ENCODE results near the gene AKAP5. TPM values are rescaled to one million over a fixed set of nuclear protein-coding genes. Genes with fewer than 3 reads are reported as not detected.

Gene AKAP5
- total and polyA plus RNA-seq, 2 of the 13 experiments (the other 11 are each of a cell fraction or from before 2014, with no cell fraction given): 0.18 to 1.5 TPM

GRCh38 chr14:64491637-64492036 is 26.3 kb downstream of the AKAP5 start (continued):
- TF ChIP-seq ZNF788 (CRISPR knock-in tag; IDR thresholded peaks at IDR 0.05; ENCODE audit: borderline replicate concordance) (no peak), ZNF747 (CRISPR knock-in tag; IDR thresholded peaks at IDR 0.05; ENCODE audit: borderline replicate concordance) (no peak), JDP2 (CRISPR knock-in tag; IDR thresholded peaks at IDR 0.05; ENCODE audit: borderline replicate concordance) (no peak), SIX1 (CRISPR knock-in tag; IDR thresholded peaks at IDR 0.05; ENCODE audit: borderline replicate concordance) (no peak), KLF11 (CRISPR knock-in tag; IDR thresholded peaks at IDR 0.05) (no peak), ZNF160 (CRISPR knock-in tag; IDR thresholded peaks at IDR 0.05) (no peak)
- TF ChIP-seq, protein P1, sequence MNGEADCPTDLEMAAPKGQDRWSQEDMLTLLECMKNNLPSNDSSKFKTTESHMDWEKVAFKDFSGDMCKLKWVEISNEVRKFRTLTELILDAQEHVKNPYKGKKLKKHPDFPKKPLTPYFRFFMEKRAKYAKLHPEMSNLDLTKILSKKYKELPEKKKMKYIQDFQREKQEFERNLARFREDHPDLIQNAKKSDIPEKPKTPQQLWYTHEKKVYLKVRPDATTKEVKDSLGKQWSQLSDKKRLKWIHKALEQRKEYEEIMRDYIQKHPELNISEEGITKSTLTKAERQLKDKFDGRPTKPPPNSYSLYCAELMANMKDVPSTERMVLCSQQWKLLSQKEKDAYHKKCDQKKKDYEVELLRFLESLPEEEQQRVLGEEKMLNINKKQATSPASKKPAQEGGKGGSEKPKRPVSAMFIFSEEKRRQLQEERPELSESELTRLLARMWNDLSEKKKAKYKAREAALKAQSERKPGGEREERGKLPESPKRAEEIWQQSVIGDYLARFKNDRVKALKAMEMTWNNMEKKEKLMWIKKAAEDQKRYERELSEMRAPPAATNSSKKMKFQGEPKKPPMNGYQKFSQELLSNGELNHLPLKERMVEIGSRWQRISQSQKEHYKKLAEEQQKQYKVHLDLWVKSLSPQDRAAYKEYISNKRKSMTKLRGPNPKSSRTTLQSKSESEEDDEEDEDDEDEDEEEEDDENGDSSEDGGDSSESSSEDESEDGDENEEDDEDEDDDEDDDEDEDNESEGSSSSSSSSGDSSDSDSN (CRISPR knock-in tag; IDR thresholded peaks at IDR 0.05): no peak

DNA sequence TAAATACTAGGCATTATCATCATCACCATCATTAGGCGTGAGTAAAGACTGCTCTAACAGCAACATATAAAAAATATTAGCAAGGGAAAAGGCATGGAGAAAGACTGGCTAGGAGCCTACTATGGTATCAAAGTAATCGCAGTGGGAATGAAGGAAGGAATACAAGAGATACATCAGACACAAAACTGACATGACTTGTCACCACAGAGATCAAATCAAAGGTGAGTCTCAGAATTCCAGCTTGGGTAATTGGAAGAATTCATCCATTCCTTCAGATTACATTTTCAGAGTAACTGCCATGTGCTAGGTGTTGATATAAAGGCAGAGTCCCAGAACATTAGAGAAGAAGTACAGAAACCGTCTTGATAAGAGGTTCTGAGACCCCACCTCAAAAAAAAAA is 28.2 kb downstream of the AKAP5 start:
- Histone ChIP-seq H3K27me3 (ENCODE audit: control insufficient read depth in 1 of 2, insufficient read depth in 2 of 2, low read length in 2 of 2) (no peaks in the 10 kb centered on the region), H4K20me1 (ENCODE audit: insufficient read depth, low read length) (no peaks in the 10 kb centered on the region), H3K27ac (ENCODE audit: extremely low read length, insufficient read depth, low read length) (no peak overlapping the region), H3K4me2 (ENCODE audit: low read depth, low read length) (no peak overlapping the region), H3K9ac (ENCODE audit: insufficient read depth, low read depth, low read length) (no peak overlapping the region), H2AFZ (ENCODE audit: low read length) (no peak overlapping the region), H3K4me1 (ENCODE audit: insufficient read depth, low read length) (no peaks in the 10 kb centered on the region), H3K4me3 (replicated peaks in 1 of 3; ENCODE audit: insufficient read depth in 1 of 3, low read depth in 2 of 3, low read length in 3 of 3) (no peak overlapping the region), H3K9me3 (ENCODE audit: low read length) (no peaks in the 10 kb centered on the region), H3K79me2 (ENCODE audit: insufficient read depth, low read length) (no peaks in the 10 kb centered on the region), H3K36me3 (replicated peaks in 1 of 2; ENCODE audit: control insufficient read depth in 1 of 2, insufficient read depth in 2 of 2, low read length in 2 of 2) (peaks cover under 1 to 2% of the 10 kb centered on the region in 2 experiments; a peak in 1 of 5 replicates)
- in situ Hi-C loops (cut with HindIII; ENCODE audit: extremely low pct_ligation_motif_present, low pct_unique_long_range_greater_than_20kb) (no loop called here), intact Hi-C loops (cut with micrococcal nuclease; ENCODE audit: unreplicated experiment) (no loop called here)
- no peak for FAIRE-seq
- POLR2A ChIA-PET: interaction anchor here (1.5 kb wide), 1 partner anchor 11 kb away, joined by 3 read pairs; the partner anchor contains the start of gene ZBTB1
- BruUV-seq (replicated peaks): no TSS peak
- CTCF ChIA-PET (ENCODE audit: low intra/inter-chr PET ratio, low total read pairs): no interaction called here
- no peak for DNase-seq (ENCODE audit: low spot score)
- 92% methylated on average over 3 of the region's 3 CpGs for WGBS (ENCODE audit: low lambda C conversion rate)
- ATAC-seq: no peak
- TF ChIP-seq TMF1 (CRISPR knock-in tag; IDR thresholded peaks at IDR 0.05; ENCODE audit: low read depth) (no peak), HMG20A (CRISPR knock-in tag; IDR thresholded peaks at IDR 0.05; ENCODE audit: borderline replicate concordance) (no peak), KDM3A (CRISPR knock-in tag; IDR thresholded peaks at IDR 0.05; ENCODE audit: low read depth) (no peak), GATA4 (IDR thresholded peaks at IDR 0.05; ENCODE audit: borderline replicate concordance, low read depth) (no peak), YEATS4 (CRISPR knock-in tag; IDR thresholded peaks at IDR 0.05; ENCODE audit: borderline replicate concordance) (no peak), ZNF263 (CRISPR knock-in tag; IDR thresholded peaks at IDR 0.05) (no peak), ZNF256 (CRISPR knock-in tag; conservative IDR thresholded peaks at IDR 0.05) (no peak), SSRP1 (CRISPR knock-in tag; IDR thresholded peaks at IDR 0.05) (no peak), TOE1 (CRISPR knock-in tag; IDR thresholded peaks at IDR 0.05) (no peak), ATF7 (IDR thresholded peaks at IDR 0.05) (no peak), ATF7 (CRISPR knock-in tag; IDR thresholded peaks at IDR 0.05) (no peak), RAD21 (CRISPR knock-in tag; IDR thresholded peaks at IDR 0.05) (no peak)
- TF ChIP-seq, protein P2, sequence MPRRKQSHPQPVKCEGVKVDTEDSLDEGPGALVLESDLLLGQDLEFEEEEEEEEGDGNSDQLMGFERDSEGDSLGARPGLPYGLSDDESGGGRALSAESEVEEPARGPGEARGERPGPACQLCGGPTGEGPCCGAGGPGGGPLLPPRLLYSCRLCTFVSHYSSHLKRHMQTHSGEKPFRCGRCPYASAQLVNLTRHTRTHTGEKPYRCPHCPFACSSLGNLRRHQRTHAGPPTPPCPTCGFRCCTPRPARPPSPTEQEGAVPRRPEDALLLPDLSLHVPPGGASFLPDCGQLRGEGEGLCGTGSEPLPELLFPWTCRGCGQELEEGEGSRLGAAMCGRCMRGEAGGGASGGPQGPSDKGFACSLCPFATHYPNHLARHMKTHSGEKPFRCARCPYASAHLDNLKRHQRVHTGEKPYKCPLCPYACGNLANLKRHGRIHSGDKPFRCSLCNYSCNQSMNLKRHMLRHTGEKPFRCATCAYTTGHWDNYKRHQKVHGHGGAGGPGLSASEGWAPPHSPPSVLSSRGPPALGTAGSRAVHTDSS (CRISPR knock-in tag; conservative IDR thresholded peaks at IDR 0.05): no peak
- TF ChIP-seq, protein P3, sequence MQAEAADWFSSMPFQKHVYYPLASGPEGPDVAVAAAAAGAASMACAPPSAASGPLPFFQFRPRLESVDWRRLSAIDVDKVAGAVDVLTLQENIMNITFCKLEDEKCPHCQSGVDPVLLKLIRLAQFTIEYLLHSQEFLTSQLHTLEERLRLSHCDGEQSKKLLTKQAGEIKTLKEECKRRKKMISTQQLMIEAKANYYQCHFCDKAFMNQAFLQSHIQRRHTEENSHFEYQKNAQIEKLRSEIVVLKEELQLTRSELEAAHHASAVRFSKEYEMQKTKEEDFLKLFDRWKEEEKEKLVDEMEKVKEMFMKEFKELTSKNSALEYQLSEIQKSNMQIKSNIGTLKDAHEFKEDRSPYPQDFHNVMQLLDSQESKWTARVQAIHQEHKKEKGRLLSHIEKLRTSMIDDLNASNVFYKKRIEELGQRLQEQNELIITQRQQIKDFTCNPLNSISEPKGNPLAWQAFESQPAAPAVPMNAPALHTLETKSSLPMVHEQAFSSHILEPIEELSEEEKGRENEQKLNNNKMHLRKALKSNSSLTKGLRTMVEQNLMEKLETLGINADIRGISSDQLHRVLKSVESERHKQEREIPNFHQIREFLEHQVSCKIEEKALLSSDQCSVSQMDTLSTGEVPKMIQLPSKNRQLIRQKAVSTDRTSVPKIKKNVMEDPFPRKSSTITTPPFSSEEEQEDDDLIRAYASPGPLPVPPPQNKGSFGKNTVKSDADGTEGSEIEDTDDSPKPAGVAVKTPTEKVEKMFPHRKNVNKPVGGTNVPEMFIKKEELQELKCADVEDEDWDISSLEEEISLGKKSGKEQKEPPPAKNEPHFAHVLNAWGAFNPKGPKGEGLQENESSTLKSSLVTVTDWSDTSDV (CRISPR knock-in tag; IDR thresholded peaks at IDR 0.05): no peak

Data from HepG2 (cell line).